IPS DF 19.7 (cell line): ENCODE results near the gene ACTL8.

Experiments used
- DNase-seq: peaks from one replicate; pipeline ENCODE4 v3.0.0-alpha.2; 2013; ENCODE audit warnings: low read depth, low spot score

Gene ACTL8

GRCh38 chr1:17755120-17755519 lies at the start of gene ACTL8:
Gene ACTL8, plus strand, starts transcription at chr1:17755333. Its CDS starts 67,676 bp downstream, at chr1:17823009.
- DNase-seq, result no peak

GRCh38 chr1:17706445-17706844 lies 48.7 kb upstream of the ACTL8 start:
- DNase-seq, result no peak

GRCh38 chr1:17709981-17710380 lies 45.2 kb upstream of the ACTL8 start:
- no peak for DNase-seq

- DNase-seq, result no peak
These were observed 44.1 kb upstream of the ACTL8 start for GRCh38 chr1:17710889-17711576.

GRCh38 chr1:17711577-17711910 lies 43.6 kb upstream of the ACTL8 start:
- DNase-seq, result no peak

GRCh38 chr1:17711941-17712340 lies 43.2 kb upstream of the ACTL8 start:
- DNase-seq, result no peak

- DNase-seq, result no peak
These were observed 41.1 kb upstream of the ACTL8 start for GRCh38 chr1:17713993-17714392.

GRCh38 chr1:17717594-17718535 lies 37.3 kb upstream of the ACTL8 start:
- no peak for DNase-seq

- no peak for DNase-seq
These were observed 35.3 kb upstream of the ACTL8 start for GRCh38 chr1:17719874-17720273.

- no peak for DNase-seq
These were observed 33.7 kb upstream of the ACTL8 start for GRCh38 chr1:17721444-17721843.

- no peak for DNase-seq
These were observed 31.4 kb upstream of the ACTL8 start for GRCh38 chr1:17723684-17724083.

GRCh38 chr1:17724150-17724549 lies 31.0 kb upstream of the ACTL8 start:
- DNase-seq, result no peak

GRCh38 chr1:17725084-17725719 lies 29.9 kb upstream of the ACTL8 start:
- DNase-seq, result no peak

GRCh38 chr1:17725811-17726582 lies 29.1 kb upstream of the ACTL8 start:
- no peak for DNase-seq

- DNase-seq, result no peak
These were observed 26.9 kb upstream of the ACTL8 start for GRCh38 chr1:17728123-17728712.

- DNase-seq, result no peak
These were observed 25.9 kb upstream of the ACTL8 start for GRCh38 chr1:17729248-17729647.

GRCh38 chr1:17729909-17730308 lies 25.2 kb upstream of the ACTL8 start:
- no peak for DNase-seq

- no peak for DNase-seq
These were observed 23.7 kb upstream of the ACTL8 start for GRCh38 chr1:17731460-17731859.

GRCh38 chr1:17732475-17732874 lies 22.7 kb upstream of the ACTL8 start:
- DNase-seq, result no peak

GRCh38 chr1:17733661-17734060 lies 21.5 kb upstream of the ACTL8 start:
- no peak for DNase-seq

GRCh38 chr1:17734609-17735008 lies 20.5 kb upstream of the ACTL8 start:
- no peak for DNase-seq
